Neural progenitor cell (in vitro differentiated cells): ENCODE measurements around the gene PHC1. TPM values are rescaled to one million over a fixed set of nuclear protein-coding genes. Genes with fewer than 3 reads are reported as not detected.

Experiments
- DNase-seq: peaks from one replicate; pipeline ENCODE4 v3.0.0-alpha.2; 2016; ENCODE audit warnings: low spot score
- H2AFZ ChIP-seq: fragments of 200-600 bp; sonication (generic); replicated peaks from 2 replicates; pipeline ENCODE4 v1.6.1; 2016; ENCODE audit warnings: antibody characterized with exemption
- H3F3A ChIP-seq: fragments of 200-600 bp; sonication (generic); 2 replicates; pipeline ENCODE4 v1.6.1; 2016; ENCODE audit warnings: antibody characterized with exemption, low read depth
- H3K27ac ChIP-seq: fragments of 200-600 bp; sonication (generic); 2 replicates; pipeline ENCODE4 v1.5.1; 2016; ENCODE audit warnings: mild to moderate bottlenecking
- H3K27me3 ChIP-seq: fragments of 200-600 bp; sonication (generic); 2 replicates; pipeline ENCODE4 v1.6.1; 2016; ENCODE audit warnings: mild to moderate bottlenecking, moderate library complexity
- H3K36me3 ChIP-seq: fragments of 200-600 bp; sonication (generic); 2 replicates; pipeline ENCODE4 v1.5.1; 2016
- H3K4me1 ChIP-seq: fragments of 200-600 bp; sonication (generic); 2 replicates; pipeline ENCODE4 v1.6.1; 2016; ENCODE audit warnings: mixed run types
- H3K4me2 ChIP-seq: fragments of 200-600 bp; sonication (generic); 2 replicates; pipeline ENCODE4 v1.6.1; 2016
- H3K4me3 ChIP-seq: fragments of 200-600 bp; sonication (generic); 2 replicates; pipeline ENCODE4 v1.5.1; 2016
- H3K79me2 ChIP-seq: fragments of 200-600 bp; sonication (generic); 2 replicates; pipeline ENCODE4 v1.6.1; 2016; ENCODE audit warnings: low read depth
- H3K9ac ChIP-seq: fragments of 200-600 bp; sonication (generic); 2 replicates; pipeline ENCODE4 v1.6.1; 2016
- H3K9me3 ChIP-seq: fragments of 200-600 bp; sonication (generic); 2 replicates; pipeline ENCODE4 v1.5.1; 2016; ENCODE audit warnings: low read depth
- H4K20me1 ChIP-seq: fragments of 200-600 bp; sonication (generic); 2 replicates; pipeline ENCODE4 v1.6.1; 2016; ENCODE audit warnings: low read depth
- H3K27ac Mint-ChIP-seq: 3 replicates; pipeline ENCODE4 v1.8.0; 2021; ENCODE audit warnings: mixed read lengths
- H3K27me3 Mint-ChIP-seq: 2 replicates; pipeline ENCODE4 v1.8.0; 2022; ENCODE audit warnings: low read depth, mild to moderate bottlenecking, inconsistent platforms, moderate library complexity, mixed read lengths; ENCODE audit not compliant: insufficient read depth
- H3K36me3 Mint-ChIP-seq: 3 replicates; pipeline ENCODE4 v1.8.0; 2021; ENCODE audit warnings: mixed read lengths
- H3K4me1 Mint-ChIP-seq: 3 replicates; pipeline ENCODE4 v1.8.0; 2021; ENCODE audit warnings: mixed read lengths
- H3K4me3 Mint-ChIP-seq: 3 replicates; pipeline ENCODE4 v1.8.0; 2021; ENCODE audit warnings: mild to moderate bottlenecking, moderate library complexity, mixed read lengths
- H3K9me3 Mint-ChIP-seq: 3 replicates; pipeline ENCODE4 v1.8.0; 2020; ENCODE audit warnings: mixed read lengths
- EZH2 ChIP-seq: fragments of 200-600 bp; sonication (generic); IDR thresholded peaks from 2 replicates; pipeline ENCODE4 v1.6.1; 2017; ENCODE audit warnings: antibody characterized with exemption, mild to moderate bottlenecking, moderate library complexity
- EZH2phosphoT487 ChIP-seq: fragments of 200-600 bp; sonication (generic); IDR thresholded peaks from 2 replicates; pipeline ENCODE4 v1.6.1; 2017; ENCODE audit warnings: antibody characterized with exemption
- total RNA-seq: library from RNA; depleted of rRNA; stranded (reverse); fragments of >200 nt; gene quantifications from 2 replicates; pipeline ENCODE4 v1.2.3, GENCODE V29; 2015; ENCODE audit warnings: low replicate concordance
- TF ChIP-seq, protein P1 (sequence below): fragments of 200-600 bp; sonication (generic); IDR thresholded peaks from 2 replicates; pipeline ENCODE4 v1.5.1; 2017; ENCODE audit warnings: antibody characterized with exemption, mild to moderate bottlenecking

Gene PHC1
- total RNA-seq, 1 donor from 2014 or later, result 62.7 TPM

GRCh38 chr12:8987685-8988084, 73.4 kb downstream of the PHC1 start:
- H3F3A ChIP-seq, result no peaks in the 10 kb centered on the region
- no peaks in the 10 kb centered on the region for H4K20me1 ChIP-seq
- no peaks in the 10 kb centered on the region for H3K36me3 ChIP-seq
- H2AFZ ChIP-seq, result no peak overlapping the region
- H3K27ac Mint-ChIP-seq, result no peak overlapping the region
- H3K27ac ChIP-seq, result no peak overlapping the region
- no peaks in the 10 kb centered on the region for H3K4me1 ChIP-seq
- no peaks in the 10 kb centered on the region for H3K9me3 Mint-ChIP-seq
- no peaks in the 10 kb centered on the region for H3K4me1 Mint-ChIP-seq
- H3K9ac ChIP-seq, result no peak overlapping the region
- TF ChIP-seq EZH2, result no peak
- TF ChIP-seq EZH2phosphoT487, result no peak
- TF ChIP-seq, protein P1, sequence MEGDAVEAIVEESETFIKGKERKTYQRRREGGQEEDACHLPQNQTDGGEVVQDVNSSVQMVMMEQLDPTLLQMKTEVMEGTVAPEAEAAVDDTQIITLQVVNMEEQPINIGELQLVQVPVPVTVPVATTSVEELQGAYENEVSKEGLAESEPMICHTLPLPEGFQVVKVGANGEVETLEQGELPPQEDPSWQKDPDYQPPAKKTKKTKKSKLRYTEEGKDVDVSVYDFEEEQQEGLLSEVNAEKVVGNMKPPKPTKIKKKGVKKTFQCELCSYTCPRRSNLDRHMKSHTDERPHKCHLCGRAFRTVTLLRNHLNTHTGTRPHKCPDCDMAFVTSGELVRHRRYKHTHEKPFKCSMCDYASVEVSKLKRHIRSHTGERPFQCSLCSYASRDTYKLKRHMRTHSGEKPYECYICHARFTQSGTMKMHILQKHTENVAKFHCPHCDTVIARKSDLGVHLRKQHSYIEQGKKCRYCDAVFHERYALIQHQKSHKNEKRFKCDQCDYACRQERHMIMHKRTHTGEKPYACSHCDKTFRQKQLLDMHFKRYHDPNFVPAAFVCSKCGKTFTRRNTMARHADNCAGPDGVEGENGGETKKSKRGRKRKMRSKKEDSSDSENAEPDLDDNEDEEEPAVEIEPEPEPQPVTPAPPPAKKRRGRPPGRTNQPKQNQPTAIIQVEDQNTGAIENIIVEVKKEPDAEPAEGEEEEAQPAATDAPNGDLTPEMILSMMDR, result no peak
- no peak overlapping the region for H3K4me3 Mint-ChIP-seq
- no peak overlapping the region for H3K4me2 ChIP-seq
- DNase-seq, result no peak
- no peaks in the 10 kb centered on the region for H3K27me3 ChIP-seq
- H3K79me2 ChIP-seq, result no peaks in the 10 kb centered on the region
- H3K27me3 Mint-ChIP-seq, result peaks cover 2% of the 10 kb centered on the region
- H3K9me3 ChIP-seq, result no peaks in the 10 kb centered on the region
- no peak overlapping the region for H3K4me3 ChIP-seq
- H3K36me3 Mint-ChIP-seq, result no peaks in the 10 kb centered on the region

DNA sequence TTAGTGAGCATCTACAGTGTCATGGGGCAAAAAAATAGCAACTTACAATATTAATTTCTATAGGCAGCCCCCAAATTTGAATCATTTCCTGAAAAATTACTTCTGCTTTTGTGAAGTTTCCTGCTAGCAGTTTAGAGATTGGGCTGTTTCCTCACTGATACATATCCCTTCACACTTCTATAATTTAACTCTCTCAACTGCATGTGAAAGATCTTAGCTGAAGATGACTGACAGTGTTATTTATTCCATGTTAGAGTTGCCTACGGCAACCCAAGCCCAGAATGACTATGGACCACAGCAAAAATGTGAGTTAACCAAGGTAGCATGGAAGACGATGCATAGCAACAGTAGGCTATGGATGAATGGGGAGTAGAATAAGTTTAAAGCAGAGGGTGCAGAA, 75.1 kb downstream of the PHC1 start, which contains the start of gene KLRG1:
KLRG1 (plus strand) TSS at position 134 of the 400 bp plus-strand sequence; CDS start at position 224, 90 bp downstream.
- H3K27me3 Mint-ChIP-seq, result peaks cover 4% of the 10 kb centered on the region
- H3K4me1 ChIP-seq, result no peaks in the 10 kb centered on the region
- H3K9me3 ChIP-seq, result no peaks in the 10 kb centered on the region
- no peak for DNase-seq
- no peaks in the 10 kb centered on the region for H3K79me2 ChIP-seq
- H3K36me3 ChIP-seq, result no peaks in the 10 kb centered on the region
- H4K20me1 ChIP-seq, result no peaks in the 10 kb centered on the region
- H3K4me2 ChIP-seq, result no peak within 1 kb of the TSS
- H3K4me3 Mint-ChIP-seq, result no peak within 1 kb of the TSS
- no peak within 1 kb of the TSS for H3K27ac Mint-ChIP-seq
- H3K4me3 ChIP-seq, result no peak within 1 kb of the TSS
- H3K36me3 Mint-ChIP-seq, result no peaks in the 10 kb centered on the region
- no peak for TF ChIP-seq EZH2
- TF ChIP-seq, protein P1, result no peak
- TF ChIP-seq EZH2phosphoT487, result no peak
- no peaks in the 10 kb centered on the region for H3K4me1 Mint-ChIP-seq
- H3K9ac ChIP-seq, result no peak within 1 kb of the TSS
- H3K9me3 Mint-ChIP-seq, result no peaks in the 10 kb centered on the region
- H2AFZ ChIP-seq, result no peak within 1 kb of the TSS
- no peaks in the 10 kb centered on the region for H3K27me3 ChIP-seq
- H3K27ac ChIP-seq, result no peak within 1 kb of the TSS
- H3F3A ChIP-seq, result no peaks in the 10 kb centered on the region

Other genes with a start within 250 kb of the PHC1 start
- gene RIMKLB, start 216.5 kb upstream of the PHC1 start, total RNA-seq, result 113 and 131 TPM in 2 replicates
- gene A2ML1, start 91.9 kb upstream of the PHC1 start, total RNA-seq, result 0.15 and 0.43 TPM in 2 replicates
- 113 and 124 TPM in 2 replicates for gene M6PR, start 35.1 kb downstream of the PHC1 start, total RNA-seq
- 4.7 and 26.9 TPM in 2 replicates for gene KLRG1, start 75.0 kb downstream of the PHC1 start, total RNA-seq
- 0.03 TPM in 1 of 2 replicates, not detected in the other for gene A2M, start 201.4 kb downstream of the PHC1 start, total RNA-seq